ENCODE measurements around the gene YWHAE. TPM values are rescaled to one million over a fixed set of nuclear protein-coding genes. Genes with fewer than 3 reads are reported as not detected.

YWHAE gene
- total and polyA plus RNA-seq, 2 of the 4 experiments (the other 2 are of a cell fraction): 358 to 774 TPM

- dilution Hi-C loops (cut with HindIII; ENCODE audit: low sequenced_read_pairs, unreplicated experiment): no loop called here
- ATAC-seq (ENCODE audit: low read depth): no peak
Measured at GRCh38 chr17:1299552-1300370, 100.3 kb downstream of the YWHAE start.

More at GRCh38 chr17:1299552-1300370, 100.3 kb downstream of the YWHAE start:
- no peak for TF ChIP-seq ELK1 (IDR thresholded peaks at IDR 0.05; ENCODE audit: borderline replicate concordance, low read depth, low read length)
- TF ChIP-seq POLR2A (IDR thresholded peaks at IDR 0.05; ENCODE audit: low read depth, low read length): no peak
- TF ChIP-seq, protein P1, sequence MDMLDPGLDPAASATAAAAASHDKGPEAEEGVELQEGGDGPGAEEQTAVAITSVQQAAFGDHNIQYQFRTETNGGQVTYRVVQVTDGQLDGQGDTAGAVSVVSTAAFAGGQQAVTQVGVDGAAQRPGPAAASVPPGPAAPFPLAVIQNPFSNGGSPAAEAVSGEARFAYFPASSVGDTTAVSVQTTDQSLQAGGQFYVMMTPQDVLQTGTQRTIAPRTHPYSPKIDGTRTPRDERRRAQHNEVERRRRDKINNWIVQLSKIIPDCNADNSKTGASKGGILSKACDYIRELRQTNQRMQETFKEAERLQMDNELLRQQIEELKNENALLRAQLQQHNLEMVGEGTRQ (IDR thresholded peaks at IDR 0.05; ENCODE audit: low read depth, low read length): no peak
- no peak for TF ChIP-seq RCOR1 (IDR thresholded peaks at IDR 0.05; ENCODE audit: insufficient replicate concordance, low read length)
- TF ChIP-seq FOS (IDR thresholded peaks at IDR 0.05; ENCODE audit: low read depth, low read length): no peak
- no peak overlapping the region for H2BK15ac ChIP-seq (ENCODE audit: low read depth, low read length)
- DNase-seq: no peak
- no peak overlapping the region for H2BK20ac ChIP-seq (ENCODE audit: low read depth, low read length)
- 94% methylated on average over 2 of the region's 22 CpGs; no CpG with 5 or more reads in 1 of the 2 experiments for WGBS, 2 experiments (ENCODE audit: extremely low coverage in 2 of 2, insufficient read length in 1 of 2)
- ChIA-PET CTCF (no interaction called here), POLR2A (ENCODE audit: unreplicated experiment) (no interaction called here)
- H3K23ac ChIP-seq (ENCODE audit: low read depth, low read length): no peak overlapping the region
- no peak overlapping the region for H2AFZ ChIP-seq (replicated peaks; ENCODE audit: low read length, poor library complexity)
- no peaks in the 10 kb centered on the region for H3K36me3 ChIP-seq (ENCODE audit: control insufficient read depth, insufficient read depth, low read length)
- H3K9me3 ChIP-seq (ENCODE audit: control insufficient read depth, insufficient read depth, low read length): no peaks in the 10 kb centered on the region
- H3K4me2 ChIP-seq (ENCODE audit: low read depth, low read length): no peak overlapping the region
- no peak overlapping the region for H4K91ac ChIP-seq (ENCODE audit: insufficient read depth, low read depth, low read length)
- no peak overlapping the region for H3K4ac ChIP-seq (ENCODE audit: low read depth, low read length)
- no peaks in the 10 kb centered on the region for H3K79me1 ChIP-seq (ENCODE audit: low read depth in 1 of 2, low read length in 2 of 2)
- H2BK5ac ChIP-seq (ENCODE audit: low read depth, low read length, poor library complexity, severe bottlenecking): no peak overlapping the region
- no peak overlapping the region for H3K4me3 ChIP-seq (ENCODE audit: insufficient read depth, low read depth, low read length)
- peaks cover 62% of the 10 kb centered on the region for H3K27me3 ChIP-seq (ENCODE audit: control insufficient read depth, insufficient read depth, low read length)
- no peak overlapping the region for H2BK120ac ChIP-seq (ENCODE audit: low read depth, low read length)
- no peaks in the 10 kb centered on the region for H4K20me1 ChIP-seq (ENCODE audit: insufficient read depth, low read length)
- no peak overlapping the region for H3K56ac ChIP-seq (ENCODE audit: extremely low read depth, insufficient read depth, low read length)
- no peaks in the 10 kb centered on the region for H3K9me1 ChIP-seq (ENCODE audit: insufficient read depth, low read length)
- no peak overlapping the region for H2AK9ac ChIP-seq (replicated peaks; ENCODE audit: low read depth, low read length, poor library complexity)
- H4K8ac ChIP-seq (ENCODE audit: low read depth in 2 of 2, low read length in 2 of 2): no peak overlapping the region
- intact Hi-C loops (cut with micrococcal nuclease): no loop called here
- H3K27ac ChIP-seq (ENCODE audit: insufficient read depth, low read length): no peak overlapping the region
- no peak overlapping the region for H3K18ac ChIP-seq (ENCODE audit: low read depth, low read length)
- H3K14ac ChIP-seq (replicated peaks; ENCODE audit: low read depth, low read length): no peak overlapping the region
- BruUV-seq (replicated peaks): no TSS peak
- no peaks in the 10 kb centered on the region for H3K4me1 ChIP-seq (ENCODE audit: control insufficient read depth, insufficient read depth, low read length)
- H4K5ac ChIP-seq (ENCODE audit: low read depth, low read length): no peak overlapping the region
- no peak overlapping the region for H3K9ac ChIP-seq (ENCODE audit: low read depth, low read length)
- in situ Hi-C loops (cut with MboI; ENCODE audit: low sequenced_read_pairs): no loop called here
- H2AK5ac ChIP-seq (ENCODE audit: low read depth, low read length): no peak overlapping the region
